Loucy (cell line): ENCODE measurements around the gene TLX3.

ENCODE experiments used
- CTCF ChIP-seq: fragments of 200-600 bp; sonication (generic); conservative IDR thresholded peaks from 2 replicates; pipeline ENCODE4 v1.5.1; 2014; ENCODE audit warnings: mild to moderate bottlenecking, antibody characterized with exemption, low read length
- EZH2phosphoT487 ChIP-seq: fragments of 200-600 bp; IDR thresholded peaks from 2 replicates; pipeline ENCODE4 v1.6.1; 2018; ENCODE audit warnings: antibody characterized with exemption, mild to moderate bottlenecking, moderate library complexity, borderline replicate concordance

GRCh38 chr5:171335616-171336015 is 26.6 kb downstream of the TLX3 start:
- TF ChIP-seq CTCF (no peak), EZH2phosphoT487 (no peak)
